Measurements from ENCODE around the gene MED27.

Gene MED27

DNA sequence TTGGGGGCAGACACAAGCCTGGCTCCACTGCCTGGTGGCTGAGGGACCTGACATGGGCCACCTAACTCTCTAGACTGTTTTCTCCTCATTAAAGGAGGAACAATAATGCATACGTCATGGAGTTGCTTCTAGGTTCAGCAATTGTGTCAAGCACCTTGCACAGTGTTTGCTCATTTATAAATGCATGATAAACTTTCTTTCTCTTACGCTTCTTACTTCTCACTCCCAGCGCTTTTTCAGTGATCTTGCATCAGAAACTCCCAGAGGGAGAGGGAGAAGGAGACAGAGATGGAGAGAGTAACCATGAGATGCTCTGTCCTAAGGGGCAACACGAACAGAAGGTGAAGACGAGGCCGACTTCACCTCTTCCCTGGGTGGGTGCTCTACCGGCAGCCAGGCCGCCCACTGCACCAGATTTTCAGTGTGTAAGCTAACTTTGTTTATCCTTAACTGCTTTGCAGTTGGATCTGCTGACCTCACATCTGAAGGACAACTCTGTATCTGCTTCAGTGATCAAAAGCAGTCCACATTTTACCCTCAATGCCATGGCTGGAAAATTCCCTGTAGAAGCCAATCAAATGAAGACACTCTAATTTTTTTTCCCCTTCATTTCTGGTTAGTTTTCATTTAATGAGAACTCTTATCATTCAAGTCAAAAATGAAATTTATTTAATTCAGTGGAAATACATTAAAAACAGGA lies 35.3 kb downstream of the MED27 start:
- DNase-seq = no peak

DNA sequence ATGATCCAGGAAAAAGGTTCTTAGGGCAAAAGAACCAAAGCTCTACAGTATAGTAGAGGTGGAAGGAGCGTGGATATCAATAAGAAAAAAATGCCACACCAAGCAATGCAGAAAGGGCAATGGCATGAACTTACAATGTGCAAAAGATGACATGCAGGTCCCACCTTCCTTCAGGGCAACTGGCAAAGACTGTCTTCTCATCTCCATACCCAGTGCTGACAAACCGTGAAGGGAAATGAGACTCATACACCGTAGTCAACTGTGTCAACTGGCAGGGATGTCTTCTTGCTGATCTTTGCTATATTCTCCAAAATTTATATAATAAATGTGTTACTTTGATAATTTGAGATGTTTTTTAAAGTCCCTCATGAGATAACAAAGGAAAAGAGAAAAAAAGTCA lies 36.0 kb downstream of the MED27 start:
- no peak for DNase-seq

DNA sequence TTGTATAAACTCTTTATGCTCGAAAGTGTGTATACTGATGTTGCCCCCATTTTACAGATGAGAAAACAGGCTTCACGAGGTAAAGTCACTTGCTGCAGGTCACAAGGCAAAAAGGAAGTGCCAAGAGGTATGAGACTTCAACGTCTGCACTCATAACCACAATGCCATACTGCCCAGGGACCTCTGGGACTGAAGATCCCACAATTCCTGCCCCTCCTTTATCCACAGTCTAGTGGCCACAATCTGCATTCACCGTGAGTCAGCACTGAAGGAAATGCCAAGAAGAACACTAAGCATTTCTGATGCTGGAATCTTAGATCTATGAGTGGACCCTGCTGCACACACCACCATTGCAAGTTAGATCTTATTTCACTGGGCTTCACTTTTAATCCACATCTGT lies 37.3 kb downstream of the MED27 start:
- no peak for DNase-seq

DNA sequence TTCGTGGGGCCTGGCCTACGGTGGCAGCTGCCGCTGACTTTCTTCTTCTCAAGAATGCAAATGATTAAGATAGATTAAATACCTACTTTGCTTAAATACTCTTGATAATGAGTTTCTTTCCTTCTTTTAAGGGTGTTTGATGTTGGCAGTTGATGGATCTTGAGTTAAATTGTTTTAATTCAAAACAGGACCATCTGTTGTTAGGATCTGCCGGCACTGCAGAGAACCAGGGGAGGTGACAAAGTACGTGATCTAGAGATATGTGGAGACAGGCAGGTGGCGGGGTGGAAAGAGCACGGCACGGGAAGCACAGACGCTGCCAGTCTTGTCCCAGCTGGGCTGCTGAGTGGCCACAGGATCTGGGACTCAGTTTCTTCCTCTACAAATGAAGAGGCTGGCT lies 37.9 kb downstream of the MED27 start:
- DNase-seq = no peak

DNA sequence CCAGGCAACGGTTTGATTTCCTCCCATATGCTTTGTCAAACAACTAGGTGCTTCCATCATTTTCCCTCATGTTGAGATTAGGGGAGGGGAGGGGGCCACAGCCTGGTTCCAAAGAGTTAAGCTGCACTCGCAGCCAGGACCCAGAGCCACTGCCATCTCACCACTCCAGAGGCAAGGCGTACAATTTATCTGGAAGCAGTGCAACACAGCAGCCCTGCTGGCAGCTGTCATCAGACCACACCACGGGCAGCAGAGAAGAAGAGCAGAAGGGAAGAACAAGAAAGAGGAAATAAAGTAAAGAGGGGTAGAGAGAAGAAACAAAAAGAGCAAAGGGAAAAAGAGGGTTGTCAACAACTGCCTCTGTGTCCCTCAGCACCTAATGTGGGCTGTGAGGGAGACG lies 38.9 kb downstream of the MED27 start:
- DNase-seq = no peak

DNA sequence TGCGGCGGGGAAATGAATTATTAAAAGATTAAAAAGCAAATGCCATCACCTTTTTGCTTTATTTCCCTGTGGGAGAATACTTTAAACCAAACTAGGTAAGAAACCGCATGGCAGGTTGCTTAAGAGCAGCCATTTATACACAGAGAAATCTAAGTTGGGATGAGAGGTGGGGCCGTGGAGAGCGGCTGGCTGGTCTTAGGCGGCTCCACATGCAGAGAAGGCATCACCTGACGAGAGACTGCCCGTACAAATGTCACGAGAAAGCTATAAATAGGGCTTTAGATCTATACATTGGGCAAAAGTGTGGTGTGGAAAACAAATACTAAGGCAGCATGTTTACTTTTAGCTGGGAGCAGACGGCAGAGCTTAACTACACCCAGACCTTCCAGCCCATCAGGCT lies 39.4 kb downstream of the MED27 start:
- no peak for DNase-seq

DNA sequence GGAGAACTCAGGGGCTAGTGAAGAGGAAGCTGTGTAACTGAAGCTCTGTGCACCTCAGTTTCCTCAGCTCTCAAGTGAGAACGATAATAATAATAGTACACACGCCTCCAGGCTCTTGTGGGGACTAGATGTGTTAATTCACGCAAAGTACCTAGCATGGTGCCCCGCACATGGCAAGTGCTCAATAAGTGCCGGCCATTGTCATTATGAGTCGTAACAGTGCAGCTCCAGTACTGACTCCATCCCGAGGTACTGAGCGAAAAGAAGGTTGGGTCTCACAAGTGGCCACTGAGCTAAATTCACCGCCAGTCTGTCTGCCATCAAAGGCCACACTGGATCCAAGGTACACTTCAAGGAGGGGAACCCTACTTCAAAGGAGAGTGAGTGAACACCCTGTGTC lies 40.4 kb downstream of the MED27 start:
- DNase-seq = no peak

DNA sequence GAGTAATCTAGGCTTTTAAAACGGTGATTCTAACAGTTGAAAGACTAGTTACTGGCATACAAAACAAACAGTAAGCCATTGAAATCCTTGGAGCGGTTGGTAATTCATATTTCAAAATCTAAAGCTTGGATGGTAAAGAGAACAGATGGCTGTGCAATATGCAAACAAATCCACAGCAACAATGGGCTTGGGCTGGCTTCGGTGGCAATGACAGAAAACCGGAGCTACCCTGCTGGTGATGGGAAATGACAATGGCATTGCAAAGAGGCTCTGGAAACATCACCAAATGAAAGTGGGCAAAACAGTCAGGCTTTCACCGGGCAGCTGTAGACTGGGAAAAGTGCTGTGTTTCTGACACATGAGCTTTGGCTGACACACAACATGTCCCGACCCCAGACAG lies 42.2 kb downstream of the MED27 start:
- DNase-seq = no peak

DNA sequence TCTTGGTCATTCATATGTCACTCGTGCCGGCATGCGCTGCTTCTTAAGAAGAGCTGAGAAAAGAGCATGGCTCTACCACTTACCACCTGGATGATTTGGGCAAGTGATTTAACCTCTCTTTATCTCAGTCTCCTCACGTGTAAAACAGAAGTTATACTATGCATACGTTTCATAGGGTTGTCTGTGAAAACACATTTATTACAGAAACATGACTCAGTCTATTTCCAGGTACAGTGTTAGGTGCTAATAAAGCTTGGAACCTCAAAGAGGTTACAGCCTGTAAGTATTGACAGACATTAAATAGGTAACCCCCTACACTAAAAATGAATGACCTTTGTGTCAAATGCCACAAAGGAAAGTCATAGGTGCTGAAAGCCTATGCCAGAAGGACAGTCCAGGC lies 43.1 kb downstream of the MED27 start:
- no peak for DNase-seq

DNA sequence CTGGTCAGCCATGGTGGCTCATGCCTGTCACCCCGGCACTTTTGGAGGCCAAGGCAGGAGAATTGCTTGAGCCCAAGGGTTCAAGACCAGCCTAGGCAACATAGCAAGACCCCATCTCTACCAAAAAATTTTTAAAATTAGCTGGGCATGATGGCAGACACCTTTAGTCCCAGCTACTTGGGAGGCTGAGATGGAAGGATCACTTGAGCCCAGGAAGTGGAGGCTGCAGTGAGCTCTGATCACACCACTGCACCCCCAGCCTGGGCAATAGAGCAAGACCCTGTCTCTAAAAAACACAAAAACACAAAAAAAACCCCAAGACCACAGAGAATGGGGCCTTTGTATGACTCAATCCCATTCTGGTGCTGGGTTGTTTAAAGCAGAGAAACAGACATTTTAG lies 44.0 kb downstream of the MED27 start:
- no peak for DNase-seq

DNA sequence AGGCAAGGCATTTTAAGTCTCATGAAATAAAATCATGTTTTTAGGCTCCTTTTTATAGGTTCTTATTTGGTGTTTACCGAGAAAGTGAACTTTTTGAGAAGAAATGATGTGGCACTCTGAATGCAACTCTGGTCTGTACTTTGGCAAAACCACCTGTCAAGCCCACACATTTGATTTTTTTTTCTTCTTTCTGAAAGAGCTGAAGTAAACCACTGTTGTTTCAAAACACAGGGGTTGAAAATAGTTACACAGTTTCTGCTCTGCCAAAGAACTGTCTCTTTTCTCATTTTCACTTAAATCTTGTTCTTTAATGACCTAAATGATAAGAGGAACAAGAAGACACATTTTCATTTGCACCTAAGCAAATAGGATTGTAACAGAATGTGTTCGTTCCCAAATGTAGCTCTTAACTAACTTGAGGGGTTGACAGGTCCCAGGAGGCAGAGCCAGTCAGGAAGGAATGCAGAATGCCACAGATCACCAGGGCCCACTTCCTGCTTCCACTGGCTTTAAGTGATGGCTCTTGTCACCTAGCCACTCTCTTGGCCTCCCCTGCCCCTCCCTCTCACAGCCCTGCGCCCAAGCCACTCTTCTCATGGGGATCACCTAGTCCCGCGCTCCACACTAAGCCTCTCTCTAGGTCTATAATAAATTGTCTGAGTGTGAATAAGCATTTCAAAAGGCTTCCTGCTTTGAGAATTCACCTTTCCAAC lies 47.3 kb downstream of the MED27 start:
- no peak for DNase-seq

DNA sequence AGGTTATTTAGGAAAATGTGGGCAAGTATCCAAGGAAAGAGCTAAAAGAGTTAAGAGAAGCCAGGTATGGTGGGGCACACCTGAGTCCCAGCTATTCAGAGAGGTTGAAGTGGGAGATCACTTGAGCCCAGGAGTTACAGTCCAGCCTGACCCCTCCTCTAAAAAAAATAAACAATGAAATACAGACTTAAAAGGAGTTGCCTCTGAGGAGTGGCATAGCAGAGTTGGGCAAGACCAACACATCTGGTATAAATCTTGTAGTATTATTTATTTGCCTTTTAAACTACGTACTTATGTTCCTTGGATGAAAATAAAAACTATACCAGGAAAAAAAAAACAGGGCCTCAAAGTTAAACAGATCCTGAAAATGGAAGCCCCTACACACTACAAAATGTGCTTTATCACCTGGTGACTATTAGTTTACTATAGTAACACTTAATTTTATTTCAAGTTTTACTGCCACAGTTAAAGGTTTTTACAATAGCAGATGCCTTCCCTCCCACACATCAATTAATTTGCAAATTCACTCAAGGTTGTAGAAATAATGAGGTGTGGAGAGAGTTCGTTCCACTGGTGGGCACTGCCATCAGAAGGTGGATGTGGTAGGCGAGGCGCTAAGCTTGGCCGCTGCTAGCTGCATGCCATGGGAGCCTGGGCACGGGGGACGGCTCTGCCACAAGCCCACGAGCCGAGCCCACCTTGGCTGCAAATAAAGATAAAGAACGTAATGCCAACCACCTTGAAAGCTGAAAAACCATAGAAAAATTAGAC lies 48.0 kb downstream of the MED27 start:
- no peak for DNase-seq

DNA sequence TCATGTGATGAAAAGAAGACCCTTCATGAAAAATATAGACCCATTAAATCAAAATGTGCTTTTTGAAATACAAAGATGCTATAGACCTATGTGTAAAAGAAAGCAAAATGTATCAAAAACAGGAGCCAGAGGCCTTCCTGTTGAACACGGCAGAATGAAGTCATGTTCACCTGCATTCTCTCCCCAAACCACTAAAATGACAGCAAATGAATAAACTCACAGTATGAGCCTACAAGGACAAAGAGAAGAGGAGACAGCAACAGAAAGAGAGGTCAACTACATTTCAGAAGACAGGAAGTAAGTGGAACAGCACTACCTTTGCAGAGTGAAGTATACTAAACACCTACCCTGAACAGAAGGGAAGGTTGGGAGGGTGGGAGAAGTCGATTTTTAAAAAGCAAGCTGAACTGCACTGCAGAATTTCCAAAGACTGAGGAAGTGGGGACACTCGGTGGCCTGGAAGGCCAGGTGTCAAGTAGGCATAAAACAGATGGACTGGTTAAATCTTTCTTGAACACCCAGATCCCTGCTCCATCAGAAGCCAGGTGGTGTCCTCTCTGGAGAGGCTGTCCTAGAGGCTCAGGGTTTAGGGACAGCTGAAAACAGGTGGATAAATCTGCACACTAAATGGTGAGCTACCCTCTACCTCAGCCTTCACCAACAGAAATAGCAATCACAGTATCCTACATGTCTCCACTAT lies 48.9 kb downstream of the MED27 start:
- no peak for DNase-seq

DNA sequence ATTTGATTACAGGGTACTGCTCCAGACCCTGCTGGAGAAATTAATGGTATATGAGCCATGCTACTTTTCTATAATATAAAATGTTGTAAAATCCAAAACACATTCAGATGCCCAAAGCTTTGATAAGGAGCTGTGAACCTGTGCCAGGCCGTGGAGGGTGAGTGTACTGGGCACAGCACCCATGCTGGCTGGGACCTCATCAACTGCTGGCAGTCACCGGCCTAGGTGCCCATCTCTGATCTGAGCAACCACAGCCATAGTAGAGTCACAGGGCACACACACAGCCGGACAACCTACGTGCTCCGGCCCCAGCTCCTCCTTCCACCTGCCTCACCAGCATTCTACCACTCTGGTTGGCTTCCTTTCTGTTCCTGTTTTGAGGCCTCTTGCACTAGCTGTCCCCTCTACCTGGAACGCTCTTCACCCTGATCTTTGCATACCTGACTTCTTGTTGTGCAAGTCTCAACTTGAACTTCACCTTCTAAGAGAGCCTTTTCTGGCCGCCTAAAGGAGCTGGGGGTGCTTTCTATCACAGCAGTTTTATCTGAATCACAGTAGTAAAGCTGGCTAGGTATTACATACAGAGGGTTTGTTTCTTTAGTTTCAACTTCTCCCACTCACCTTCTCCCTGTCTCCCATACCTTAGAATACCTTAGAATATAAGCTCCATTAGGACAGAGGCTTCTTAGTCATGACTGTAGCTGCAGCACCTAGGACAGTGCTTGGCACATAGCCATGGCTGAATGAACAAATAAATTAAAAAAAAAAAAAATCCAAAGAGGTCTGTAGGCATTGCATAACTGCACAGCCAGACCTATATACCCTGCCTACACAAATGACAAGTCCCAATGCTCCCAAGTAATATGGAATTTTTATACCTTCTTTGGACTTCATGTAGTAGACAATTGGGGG lies 51.7 kb downstream of the MED27 start:
- DNase-seq = no peak

DNA sequence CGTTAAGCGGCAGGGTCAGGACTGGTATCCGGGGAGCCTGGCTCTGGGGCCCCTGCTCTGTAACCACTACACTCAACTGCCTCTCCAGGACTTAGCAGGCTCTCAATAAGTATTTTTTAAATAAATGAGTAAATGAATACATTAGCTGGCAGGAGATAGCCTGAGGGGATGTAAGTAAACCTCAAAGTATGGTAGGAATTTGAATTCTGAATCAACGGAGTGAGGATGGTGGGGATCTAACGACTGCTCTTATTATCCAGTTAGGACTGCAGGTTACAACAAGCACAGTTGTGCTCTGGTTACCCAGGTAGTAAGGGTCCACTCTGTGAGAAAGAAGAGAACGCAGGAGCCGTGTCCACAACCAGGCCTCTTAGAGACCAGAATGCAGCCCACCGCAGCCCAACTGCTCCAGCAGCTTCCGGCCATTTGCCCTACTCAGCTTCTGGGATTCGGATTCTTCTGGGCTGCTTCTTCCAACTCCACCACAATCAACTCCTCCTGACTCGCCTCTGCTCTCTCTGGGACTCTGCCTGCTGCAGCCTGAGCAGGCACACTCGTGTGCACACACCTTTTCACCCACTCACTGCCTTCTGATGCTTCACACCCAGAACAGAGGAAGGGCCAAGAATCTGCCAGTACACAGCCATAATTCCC lies 52.6 kb downstream of the MED27 start:
- no peak for DNase-seq

DNA sequence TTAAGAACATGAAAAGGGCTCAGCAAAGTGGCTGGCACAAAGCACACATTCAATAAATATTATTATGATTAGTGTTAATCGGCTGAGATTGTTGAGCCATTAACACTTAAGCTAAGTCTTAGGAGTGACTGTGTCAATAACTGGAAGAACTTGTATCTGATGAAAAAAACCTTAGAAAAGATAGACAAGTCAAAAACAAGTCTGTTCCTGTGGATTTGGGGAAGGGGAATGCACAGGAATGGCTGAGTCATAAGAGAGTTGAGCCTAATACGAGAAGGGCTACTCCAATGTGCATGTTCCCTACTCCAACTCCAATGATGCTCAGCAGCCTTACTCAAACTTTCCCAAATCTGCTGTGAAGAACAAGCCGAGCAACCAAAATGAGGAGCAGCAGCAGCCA lies 53.9 kb downstream of the MED27 start:
- DNase-seq = no peak

DNA sequence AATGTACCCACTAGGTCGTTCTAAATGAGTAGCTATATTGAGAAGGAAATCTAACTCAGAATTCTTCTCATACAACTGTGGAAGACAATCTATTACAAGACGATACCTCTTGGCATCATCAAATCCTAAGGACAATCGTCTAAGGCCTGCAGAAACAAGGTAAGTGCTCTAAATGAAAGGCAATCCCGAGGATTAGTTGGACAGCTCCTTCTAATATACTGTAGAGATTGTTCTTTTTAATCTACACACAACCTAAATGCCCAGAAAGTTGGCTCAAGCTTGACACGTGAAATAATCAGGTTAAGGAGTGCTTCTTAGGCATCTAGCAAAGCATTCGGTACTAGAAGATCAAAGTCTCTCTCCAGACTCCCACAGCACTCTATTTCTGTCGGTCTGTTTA lies 55.1 kb downstream of the MED27 start:
- DNase-seq = no peak

DNA sequence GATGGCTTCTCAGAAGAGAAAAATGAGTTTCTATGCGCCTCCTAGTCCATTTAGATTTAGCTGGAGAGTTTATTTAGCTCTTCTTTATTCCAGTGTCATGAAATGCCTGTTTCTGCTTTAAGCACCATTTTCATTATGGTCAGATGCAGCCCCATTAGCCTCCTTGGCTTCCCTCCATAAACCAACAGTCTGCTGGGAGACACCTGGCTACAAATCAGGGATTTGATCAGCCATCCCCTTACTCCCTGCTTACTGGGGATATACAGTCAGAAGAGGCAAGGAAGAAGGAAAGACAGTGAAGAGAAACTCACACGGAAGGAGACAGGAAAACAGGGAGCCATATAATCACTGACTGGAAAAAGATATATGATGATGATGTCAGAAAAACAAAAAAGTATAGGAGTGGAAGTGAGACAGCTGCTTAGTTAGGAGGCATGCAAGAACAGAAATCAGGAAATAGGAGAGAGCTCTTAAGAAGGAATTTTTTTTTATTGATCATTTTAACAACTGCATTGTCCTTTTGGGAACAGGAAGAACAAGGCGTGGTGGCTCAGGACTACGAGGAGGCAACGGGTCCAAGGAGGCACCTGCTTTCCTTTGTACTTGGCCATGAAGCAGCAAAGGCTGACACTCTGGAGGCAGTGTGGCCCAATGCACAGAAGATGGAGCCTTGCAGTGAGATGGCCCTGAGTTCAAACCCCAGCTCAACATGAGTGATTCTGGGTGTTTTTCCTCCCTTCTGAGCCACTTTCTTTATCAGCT lies 56.1 kb downstream of the MED27 start:
- DNase-seq = peak; percentile 37

DNA sequence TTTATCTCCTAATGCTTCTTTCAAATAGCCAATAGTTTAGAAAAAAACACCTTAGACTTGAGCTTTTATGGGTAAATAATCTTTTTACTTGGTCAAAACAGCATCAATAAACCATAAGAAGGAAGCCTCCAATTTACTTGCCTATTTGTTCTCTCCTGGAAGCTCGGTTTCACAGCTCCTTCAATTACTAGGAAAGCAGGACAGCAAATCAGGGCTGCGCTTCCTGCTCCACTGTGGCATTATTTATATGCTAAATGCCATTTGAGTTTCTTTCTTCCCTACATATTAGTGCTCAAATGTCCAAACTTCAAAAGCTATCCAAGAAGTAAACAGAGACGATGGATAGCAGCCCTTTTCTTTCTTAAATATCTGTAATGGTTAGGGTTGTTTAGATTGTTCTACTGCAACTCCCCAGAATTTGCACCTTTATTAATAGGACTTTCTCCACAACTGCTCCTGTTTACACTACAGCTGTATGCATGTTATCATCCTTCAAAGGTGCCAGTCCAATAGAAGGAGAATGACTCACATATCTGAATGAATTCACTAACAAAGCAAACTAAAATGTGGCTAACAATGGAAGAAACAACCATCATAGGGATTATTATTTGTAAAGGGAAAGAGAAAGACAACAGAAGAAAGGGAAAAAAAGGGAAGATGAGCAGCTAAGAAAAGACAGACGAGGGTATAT lies 58.7 kb downstream of the MED27 start:
- no peak for DNase-seq

DNA sequence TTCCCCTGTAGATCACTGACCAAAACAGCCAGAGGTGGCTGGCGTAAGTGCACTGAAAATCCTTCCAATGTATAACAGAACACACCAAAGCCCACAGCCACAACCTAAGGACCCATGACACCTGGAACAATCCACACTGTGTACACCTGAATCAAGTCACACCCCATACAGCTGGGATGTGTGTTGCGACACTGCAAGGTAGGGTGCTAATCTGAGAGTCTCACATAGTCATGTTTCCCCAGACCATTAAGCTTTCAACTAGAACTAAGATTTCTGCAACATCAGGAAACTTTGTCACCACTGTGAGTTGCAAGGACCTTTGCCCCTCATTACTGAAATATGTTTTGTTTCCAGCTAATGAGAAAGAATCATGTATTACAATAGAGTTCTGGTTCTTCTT lies 59.4 kb downstream of the MED27 start:
- no peak for DNase-seq

Data from right kidney (tissue), 1 donor.